LHCN-M2 (cell line): Measurements from ENCODE around the gene ANO8. TPM values are rescaled to one million over a fixed set of nuclear protein-coding genes. Genes with fewer than 3 reads are reported as not detected.

ENCODE experiments used
- DNase-seq: peaks from one replicate; pipeline ENCODE4 v3.0.0-alpha.2; 2012; ENCODE audit warnings: low read depth
- total RNA-seq: library from RNA; depleted of rRNA; stranded (reverse); fragments of >200 nt; gene quantifications from 2 replicates; pipeline ENCODE4 v1.2.3, GENCODE V29; 2014

The ANO8 gene
- total RNA-seq, 1 experiment from 2014 or later = 3.3 TPM

DNA sequence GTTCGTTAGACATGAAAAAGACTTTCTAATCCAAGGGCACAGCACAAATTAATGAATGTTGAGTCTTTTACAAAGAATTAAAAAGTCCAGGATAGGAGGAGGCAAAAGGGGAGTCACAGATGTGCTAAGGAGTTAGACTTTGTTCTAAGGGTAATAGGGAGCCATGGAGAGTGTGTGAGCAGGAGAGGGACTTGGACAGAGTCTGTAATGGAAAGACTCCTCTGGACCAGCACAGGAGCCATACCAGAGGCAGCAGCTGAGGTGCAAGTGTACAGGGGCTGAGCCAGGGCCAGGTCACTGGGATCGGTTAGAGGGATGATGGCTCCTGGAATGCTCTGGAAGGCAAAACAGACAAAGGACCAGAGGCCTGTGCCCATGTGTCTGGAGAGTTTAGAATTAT, 13.2 kb upstream of the ANO8 start:
- DNase-seq = no peak

DNA sequence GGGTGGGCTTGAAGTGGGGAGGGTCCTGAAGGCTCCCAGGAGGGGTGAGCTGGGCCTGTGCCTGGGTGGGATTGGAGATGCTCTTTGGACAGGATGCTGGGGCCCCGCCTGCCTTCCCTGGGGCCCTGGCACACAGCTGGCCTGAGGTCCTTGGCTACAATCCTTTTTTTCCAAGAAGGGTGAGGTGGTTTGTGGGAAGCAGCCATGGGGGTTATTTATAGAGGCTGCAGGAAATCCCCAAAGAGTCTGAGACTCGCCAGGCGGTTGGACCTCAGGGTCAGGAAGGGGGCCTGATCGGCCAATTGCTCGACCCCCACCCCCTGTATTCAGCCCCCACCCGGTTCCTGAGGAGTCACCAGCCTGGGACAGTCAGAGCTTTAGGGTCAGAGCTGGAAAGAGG, 12.7 kb upstream of the ANO8 start:
- peak; percentile 34 for DNase-seq

DNA sequence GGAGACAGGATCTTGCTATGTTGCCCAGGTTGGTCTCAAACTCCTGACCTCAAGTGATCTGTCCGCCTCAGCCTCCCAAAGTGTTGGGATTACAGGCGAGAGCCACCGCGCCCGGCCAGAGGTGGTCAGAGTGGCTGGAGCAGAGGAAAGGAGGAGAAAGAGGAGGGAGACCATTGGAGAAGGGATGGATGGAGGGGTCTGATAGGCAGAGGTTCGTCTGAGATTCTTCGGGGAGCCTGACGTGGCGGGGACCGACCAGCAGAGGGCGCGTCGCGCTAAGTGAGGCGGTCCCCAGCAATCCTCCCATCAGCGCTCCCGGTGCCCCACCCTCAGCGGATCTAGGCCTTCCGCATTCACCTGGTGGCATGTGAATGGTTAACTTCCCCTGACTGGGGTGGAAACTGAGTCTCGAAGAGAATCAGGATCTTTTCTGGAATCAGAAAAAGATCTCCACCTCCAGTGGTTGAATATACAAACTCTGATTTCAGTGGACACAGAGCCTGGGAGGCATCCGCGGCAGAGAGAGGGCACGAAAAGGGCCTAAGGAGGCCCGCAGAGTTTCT, 11.5 kb upstream of the ANO8 start:
- peak; percentile 36 for DNase-seq

DNA sequence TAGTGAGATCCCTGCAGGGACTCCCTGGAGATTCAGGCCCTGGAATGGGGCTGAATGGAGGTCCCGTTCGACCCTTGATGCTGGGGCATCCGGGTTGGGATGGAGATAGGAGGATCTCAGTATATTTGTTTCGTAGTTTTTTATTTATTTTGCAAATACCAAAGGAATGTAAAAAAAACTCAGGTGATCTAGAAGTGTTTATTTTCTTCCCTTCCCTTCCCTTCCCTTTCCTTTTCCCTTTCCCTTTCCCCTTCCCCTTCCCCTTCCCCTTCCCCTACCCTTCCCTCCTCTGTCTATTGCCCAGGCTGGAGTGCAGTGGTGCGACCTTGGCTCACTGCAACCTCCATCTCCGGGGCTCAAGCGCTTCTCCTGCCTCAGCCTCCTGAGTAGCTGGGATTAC, 7.2 kb upstream of the ANO8 start:
- DNase-seq = no peak

DNA sequence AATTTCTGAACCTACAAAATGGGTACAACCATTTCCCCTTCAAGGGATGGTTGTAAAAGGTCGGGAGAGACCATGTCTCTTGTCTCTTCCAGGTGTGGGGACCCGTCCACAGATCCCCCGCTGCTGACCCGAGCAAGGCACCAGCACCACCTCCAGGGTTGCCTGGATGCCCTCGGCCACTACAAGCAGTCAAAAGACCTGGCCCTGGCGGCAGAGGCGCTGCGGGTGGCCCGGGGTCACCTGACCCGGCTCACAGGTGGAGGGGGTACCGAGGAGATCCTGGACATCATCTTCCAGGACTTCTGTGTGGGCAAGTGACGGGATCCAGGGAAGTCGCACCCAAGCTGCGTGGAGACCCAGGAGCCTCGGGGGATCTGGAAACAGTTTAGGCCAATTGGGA, 6.7 kb upstream of the ANO8 start:
- DNase-seq = no peak

DNA sequence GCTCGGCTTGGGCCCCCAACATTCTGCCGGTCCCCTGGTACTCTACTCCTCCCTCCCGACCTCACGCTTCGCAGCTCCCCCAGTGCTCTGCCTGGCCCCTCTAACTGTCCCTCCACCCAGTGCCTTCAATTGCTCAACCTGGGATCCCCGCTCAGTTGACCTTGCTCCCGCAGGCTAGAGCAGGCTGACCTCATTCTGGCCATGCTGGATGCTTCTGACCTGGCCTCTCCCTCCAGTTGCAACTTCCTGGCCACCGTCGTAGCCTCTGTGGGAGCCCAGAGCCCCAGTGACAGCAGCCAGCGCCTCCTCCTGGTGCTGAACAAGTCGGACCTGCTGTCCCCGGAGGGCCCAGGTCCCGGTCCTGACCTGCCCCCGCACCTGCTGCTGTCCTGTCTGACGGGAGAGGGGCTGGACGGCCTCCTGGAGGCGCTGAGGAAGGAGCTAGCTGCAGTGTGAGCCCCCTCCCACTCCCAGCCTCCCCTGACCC, 6.3 kb upstream of the ANO8 start:
- no peak for DNase-seq

DNA sequence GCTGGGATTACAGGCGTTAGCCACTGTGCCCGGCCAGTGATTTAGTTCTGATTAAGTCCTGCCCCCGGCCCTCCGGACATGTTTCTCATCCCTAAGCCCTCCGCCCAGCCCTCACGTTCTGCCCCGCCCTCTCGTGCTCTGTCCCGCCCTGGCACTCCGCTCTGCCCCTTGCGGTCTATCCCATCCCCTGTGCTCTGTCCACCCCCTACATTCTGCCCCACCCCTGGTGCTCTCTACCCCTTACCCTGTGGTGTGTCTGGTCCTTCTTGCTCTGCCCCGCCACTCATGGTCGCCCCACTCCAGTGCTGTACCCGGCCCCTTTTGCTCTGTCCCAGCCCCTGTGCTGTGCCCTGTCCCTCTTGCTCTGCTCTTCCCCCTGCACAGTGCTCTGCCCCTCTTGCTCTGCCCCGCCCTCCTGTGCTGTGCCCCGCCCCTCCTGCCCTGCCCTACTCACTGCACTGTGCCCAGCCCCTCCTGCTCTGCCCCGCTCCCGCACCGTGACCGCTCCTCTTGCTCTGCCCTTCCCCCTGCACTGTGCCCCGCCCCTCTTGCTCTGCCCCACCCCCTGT, 5.7 kb upstream of the ANO8 start:
- no peak for DNase-seq

DNA sequence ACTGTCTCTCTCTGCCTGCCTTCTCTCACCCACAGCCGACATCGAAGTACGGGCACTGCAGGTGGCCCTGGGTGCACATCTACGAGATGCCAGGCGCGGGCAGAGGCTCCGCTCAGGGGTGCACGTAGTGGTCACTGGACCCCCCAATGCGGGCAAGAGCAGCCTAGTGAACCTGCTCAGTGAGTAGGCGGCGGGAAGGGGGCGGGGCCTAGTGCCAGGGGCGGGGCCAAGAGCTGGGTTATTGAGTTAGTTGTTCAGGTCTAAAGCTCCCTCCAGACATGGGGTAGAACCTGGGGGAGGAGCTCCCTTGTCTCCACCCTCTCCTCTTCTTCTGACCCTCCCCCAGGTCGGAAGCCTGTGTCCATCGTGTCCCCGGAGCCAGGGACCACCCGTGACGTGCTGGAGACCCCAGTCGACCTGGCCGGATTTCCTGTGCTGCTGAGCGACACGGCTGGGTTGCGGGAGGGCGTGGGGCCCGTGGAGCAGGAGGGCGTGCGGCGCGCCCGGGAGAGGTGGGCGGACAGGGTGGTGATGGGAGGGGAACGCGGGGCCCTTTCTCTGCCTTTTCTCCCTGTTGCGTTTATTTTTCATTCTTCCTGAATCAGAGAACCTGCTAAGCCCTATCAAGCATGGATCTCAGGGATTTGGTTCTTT, 4.6 kb upstream of the ANO8 start:
- no peak for DNase-seq

DNA sequence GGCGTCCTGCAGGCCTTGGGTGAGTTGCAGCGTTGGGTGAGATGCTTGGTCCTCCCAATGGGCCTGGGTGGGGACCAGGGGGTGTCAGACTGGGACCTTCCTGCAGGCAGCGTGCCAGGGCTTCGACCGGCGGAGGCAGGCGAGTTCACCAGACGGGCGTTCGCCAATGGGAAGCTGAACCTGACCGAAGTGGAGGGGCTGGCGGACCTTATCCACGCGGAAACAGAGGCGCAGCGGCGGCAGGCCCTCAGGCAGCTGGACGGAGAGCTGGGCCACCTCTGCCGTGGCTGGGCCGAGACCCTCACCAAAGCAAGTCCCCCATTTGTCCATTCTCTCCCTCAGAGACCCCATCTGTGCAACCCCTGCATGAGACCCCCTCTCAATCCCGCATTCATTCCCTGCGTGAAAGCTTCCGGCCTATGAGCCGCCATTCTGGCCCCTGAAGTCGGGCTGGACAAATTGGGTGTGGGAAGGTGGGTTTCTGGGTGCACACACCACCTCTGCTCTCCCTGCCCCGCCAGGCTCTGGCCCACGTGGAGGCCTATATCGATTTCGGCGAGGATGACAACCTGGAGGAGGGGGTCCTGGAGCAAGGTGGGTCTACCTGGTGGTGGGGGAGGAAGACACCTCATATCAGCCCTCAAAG, 3.9 kb upstream of the ANO8 start:
- DNase-seq = no peak

DNA sequence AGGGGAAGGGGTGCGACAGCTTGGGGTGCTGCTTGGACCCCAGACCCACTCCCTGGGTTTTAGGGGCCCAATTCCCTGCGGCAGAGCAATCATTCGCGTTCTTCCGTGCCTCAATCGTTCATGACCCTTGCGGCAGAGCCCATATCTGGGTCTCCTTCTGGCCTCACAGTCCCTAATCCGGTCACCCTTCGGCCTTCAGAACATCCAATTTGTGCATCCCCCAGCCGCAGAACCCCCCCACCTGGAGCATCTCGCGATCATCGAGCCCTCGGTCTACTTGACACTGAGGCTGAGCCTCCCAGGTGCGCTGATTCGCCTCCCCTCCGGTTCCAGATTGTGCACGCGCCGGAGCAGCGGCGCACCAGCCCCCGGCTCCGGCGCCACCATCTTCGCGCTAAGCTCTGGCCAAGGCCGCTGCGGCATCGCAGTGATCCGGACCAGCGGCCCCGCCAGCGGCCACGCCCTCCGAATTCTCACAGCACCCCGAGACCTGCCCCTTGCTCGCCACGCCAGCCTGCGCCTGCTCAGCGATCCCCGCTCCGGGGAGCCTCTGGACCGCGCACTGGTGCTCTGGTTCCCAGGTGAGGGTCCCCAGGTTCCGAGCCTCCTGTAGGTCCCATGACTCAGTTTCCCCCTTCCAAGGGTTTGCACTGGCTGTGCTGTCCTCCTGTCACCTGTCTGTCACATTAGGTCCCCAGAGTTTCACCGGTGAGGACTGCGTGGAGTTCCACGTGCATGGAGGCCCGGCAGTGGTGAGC, 3.2 kb upstream of the ANO8 start:
- DNase-seq = peak; percentile 8

DNA sequence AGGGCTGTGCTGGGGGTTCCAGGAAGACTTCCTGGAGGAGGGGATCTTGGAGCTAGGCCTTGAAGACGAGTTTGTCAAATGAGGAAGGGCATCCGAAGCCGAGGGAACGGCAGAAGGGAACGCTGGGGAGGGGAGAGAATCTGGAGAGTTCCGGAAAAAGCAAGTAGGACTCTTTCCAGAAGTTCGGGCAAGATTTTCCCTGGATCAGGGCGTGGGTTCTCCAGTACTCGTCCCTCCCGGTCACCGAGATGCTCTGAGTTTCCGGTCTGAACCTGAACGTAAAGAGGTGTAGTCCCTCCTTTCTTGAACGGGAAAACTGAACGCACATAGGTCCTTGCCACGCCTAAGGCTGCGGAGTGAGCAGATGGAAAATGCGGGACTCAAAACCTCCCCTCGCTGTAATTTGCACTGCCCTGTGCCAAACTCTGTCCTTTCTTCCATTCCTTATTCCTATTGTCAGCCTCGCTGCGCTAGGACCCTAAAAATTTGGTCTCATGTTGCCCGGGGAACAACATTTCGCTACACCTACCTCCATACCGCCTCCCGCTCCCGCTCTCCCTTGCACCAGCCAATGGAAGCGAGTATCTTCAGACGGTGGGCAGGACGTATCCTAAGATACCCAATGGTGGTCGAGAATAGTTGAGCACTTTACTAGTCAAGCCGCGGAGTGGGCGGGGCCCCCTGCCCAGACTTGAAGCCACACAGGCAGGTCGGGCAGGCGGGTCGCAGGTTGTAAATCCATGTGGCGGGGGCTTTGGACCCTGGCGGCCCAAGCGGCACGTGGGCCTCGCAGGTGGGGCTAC, 2.4 kb upstream of the ANO8 start, which contains the start of gene GTPBP3:
Gene GTPBP3, plus strand, starts transcription at position 682 of the 803 bp plus-strand sequence. Its CDS starts 59 bp downstream, at position 741.
- DNase-seq = peak; percentile 98

DNA sequence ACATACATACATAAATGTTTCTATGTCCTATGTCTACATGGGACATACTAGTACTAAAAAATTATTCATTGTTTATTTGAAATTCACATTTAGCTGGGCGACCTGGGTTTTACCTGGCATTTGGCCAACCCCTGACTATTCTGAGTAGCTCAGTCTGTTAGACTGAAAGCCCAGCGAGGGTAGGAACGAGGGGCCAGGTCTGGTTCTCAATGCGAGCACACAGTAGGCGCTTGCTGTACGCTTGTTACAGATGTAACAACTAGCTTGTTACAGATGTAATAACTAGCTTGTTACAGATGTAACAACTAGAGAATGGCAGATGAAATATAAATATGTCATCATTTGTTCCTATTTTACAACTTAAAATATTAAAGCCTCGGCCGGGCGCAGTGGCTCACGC, 920 bp upstream of the ANO8 start:
- no peak for DNase-seq

DNA sequence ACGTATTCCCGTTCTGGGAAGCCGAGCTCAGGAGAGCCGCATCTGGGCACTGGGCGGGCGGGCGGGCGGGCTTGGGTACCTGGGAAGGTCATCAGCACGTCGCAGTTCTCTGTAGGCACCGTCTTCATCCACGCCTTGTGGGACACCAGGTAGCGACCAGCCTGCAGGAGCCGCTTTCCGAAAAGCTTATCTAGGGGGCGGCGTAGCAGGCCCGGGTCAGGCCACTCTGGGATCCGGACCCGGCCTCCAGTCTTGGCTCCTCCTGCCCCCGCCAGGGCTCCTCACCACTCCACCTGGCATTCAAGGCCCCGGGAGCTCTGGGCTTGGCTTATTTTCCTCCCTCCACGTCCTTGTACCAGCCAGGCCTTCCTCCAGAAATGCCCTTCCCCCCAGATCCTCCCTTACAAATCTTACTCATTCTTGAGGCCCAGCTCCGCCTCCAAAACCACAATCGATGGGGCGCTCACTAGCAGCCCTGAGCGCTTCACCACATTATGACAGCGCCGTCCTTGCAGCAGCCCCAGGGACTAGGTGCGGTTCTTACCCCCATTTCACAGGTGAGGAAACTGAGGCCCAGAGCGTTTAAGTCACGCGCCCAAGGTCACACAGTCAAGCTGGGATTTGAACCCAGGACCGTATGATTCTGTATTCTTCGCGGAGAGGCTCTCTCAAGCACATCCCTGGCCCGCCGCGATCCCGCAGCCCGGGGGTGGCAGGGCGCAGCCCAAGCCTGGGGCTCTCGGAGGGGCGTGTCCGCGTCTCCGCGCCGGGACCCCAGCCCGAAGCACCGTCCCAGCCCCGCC, 843 bp downstream of the ANO8 start:
- DNase-seq = peak; percentile 70

DNA sequence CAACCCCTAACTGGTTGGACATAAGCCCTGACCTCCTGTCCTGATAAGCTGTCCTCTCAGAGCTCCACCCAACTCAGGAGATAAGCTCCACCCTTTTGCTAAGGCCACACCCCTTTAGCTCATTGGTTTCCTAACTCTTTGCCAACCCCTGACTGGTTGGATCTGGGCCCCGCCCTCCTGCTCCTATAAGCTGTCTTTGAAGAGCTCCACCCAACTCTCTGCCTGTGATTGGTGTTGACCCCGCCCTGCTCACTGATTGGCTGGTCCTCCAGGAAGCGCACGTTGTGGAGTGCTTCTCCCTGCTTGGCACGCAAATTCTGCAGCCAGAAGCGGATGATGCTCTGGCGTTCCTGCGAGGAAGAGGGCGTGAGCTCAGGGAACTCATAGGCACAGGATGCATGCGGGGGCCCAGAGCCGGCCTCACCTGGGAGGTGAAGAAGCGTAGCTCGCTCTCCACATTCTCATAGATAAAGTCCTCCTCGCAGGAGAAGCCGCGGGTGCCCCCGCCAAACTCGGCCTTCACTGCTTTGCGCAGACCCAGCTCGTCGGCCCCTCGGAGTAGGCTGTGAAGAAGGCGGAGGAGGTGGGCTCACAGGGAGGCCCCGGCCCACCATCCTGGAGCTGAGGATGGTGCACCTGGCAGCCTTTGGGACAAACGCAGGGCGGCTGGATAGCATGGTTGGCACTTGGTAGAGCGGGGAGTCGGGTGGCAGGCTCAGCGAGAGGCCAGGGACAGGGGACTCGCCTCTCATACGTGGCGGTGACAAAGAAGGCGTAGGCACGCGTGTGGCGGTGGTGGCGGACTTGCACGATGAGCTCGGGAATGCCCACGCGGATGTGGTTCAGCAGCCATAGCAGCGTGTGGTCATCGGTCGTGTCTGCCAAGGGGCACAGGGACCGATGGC, 1.7 kb downstream of the ANO8 start:
- DNase-seq = peak; percentile 63

DNA sequence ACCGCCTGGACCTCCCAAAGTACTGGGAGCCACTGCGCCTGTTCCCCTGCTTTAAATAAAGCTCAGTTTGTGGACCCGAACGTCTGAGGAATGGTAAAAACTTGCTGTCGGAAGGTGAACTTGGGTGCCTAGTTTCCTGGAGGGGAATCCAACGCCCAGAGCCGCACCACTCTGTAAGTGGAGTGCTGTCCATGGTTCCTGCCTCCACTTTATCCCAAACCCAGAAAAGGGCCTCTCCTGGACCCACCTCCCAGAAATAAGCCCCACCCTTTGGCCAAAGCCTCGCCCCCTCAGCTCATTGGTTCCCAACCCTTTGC, 2.3 kb downstream of the ANO8 start:
- DNase-seq = no peak

DNA sequence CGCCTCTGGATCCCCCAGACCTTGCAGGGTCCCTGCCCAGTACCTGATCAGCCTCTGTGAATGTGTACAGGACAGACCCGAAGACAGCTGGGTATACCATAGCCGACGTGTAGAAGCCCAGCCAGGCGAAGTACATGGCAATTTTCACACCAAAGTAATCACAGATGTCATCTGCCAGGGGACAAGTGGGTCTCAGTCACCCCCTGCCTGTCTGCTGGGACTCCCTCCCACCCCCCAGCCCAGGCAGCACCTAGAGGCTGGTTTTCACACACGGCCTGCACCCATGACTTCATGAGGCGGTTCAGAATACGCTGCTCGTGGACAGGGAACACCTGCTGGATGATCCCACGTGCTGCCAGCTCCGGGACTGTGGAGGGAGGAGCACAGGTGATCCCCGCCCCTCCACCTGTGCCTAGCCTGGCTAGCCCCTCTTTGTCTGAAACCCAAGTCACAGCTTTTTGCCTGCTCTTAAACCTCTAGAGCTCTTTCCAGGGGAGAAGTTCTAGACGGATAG, 3.6 kb downstream of the ANO8 start:
- DNase-seq = no peak

DNA sequence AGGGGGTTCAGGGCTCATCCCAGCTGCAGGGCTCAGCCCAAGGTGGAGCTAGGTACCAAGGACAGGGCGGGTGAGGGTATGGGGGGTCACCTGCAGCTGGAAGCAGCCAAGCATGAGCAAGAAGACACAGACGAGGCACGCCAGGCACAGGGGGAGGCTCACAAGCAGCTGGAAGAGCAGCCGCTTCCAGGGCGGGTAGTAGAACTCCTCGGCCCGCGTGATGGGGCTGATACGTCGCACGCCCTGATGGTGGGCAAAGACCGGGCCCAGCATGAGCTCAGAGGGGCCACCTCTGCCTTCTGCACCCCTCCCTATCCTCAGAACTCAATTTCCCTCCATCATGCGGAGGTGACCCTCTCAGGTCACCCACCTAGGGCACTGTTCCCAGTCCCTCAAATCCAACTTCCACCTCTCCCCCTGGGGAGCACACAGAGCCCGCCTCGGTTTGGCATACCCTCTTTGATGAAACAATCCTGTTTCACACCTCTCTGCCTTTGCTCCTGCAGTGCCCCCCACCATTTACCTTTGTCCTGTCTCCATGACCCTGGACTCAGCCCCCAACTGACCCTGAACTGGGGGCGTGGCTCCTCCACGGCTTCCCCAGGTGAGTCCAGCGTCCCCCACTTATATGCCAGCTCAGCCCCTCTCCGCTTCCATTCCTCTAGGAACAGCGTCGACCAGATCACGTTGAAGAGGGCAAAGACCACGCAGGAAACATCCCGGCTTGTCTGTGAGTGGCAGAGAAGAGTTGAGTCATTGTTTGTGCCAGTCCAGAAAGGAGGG, 4.2 kb downstream of the ANO8 start:
- DNase-seq = no peak
